ENCODE results near the gene ZNF460. TPM values are rescaled to one million over a fixed set of nuclear protein-coding genes. Genes with fewer than 3 reads are reported as not detected.
"Not testable (repeated sequence)": the region's sequence is repeated elsewhere in the genome, so short reads cannot be mapped to it uniquely, and the experiment has no call there.

Gene ZNF460
- total RNA-seq, 1 experiment from 2014 or later = 65.9 TPM

GRCh38 chr19:57276430-57276829, 3.9 kb upstream of the ZNF460 start:
- WGBS (ENCODE audit: extremely low coverage, insufficient read length, low lambda C conversion rate) = no CpG with 5 or more reads among the region's 1 CpG
- DNase-seq = no peak
- Histone ChIP-seq H2BK12ac (ENCODE audit: insufficient read length, low read depth, low read length) (no peak overlapping the region), H2AFZ (ENCODE audit: low read length) (no peak overlapping the region), H3K9ac (ENCODE audit: extremely low read depth, insufficient read length, low read length) (no peak overlapping the region), H3K23ac (ENCODE audit: insufficient read length, low read depth, low read length) (no peak overlapping the region), H3K18ac (ENCODE audit: insufficient read length, low read depth, low read length) (no peak overlapping the region), H4K91ac (ENCODE audit: insufficient read length, low read depth, low read length) (no peak overlapping the region), H3T11ph (ENCODE audit: low read length) (no peak overlapping the region), H2BK120ac (ENCODE audit: low read depth, low read length, poor library complexity, severe bottlenecking) (no peak overlapping the region), H3K27me3 (ENCODE audit: insufficient read depth, low read length) (no peaks in the 10 kb centered on the region), H3K79me1 (ENCODE audit: insufficient read depth, low read depth, low read length, poor library complexity, severe bottlenecking) (no peaks in the 10 kb centered on the region), H3K79me2 (ENCODE audit: insufficient read depth, low read length) (peaks cover 7% of the 10 kb centered on the region; the same call in 1 of the 2 replicates), H2BK20ac (ENCODE audit: low read depth, low read length, poor library complexity, severe bottlenecking) (no peak overlapping the region), H3K14ac (ENCODE audit: insufficient read depth, low read length) (no peak overlapping the region), H3K27ac (ENCODE audit: insufficient read length, low read depth, low read length) (no peak overlapping the region), H3K56ac (ENCODE audit: insufficient read length, low read depth, low read length) (no peak overlapping the region), H2BK15ac (ENCODE audit: low read depth, low read length) (no peak overlapping the region), H2BK5ac (ENCODE audit: insufficient read length, low read length) (no peak overlapping the region), H2AK5ac (ENCODE audit: insufficient read length, low read length) (no peak overlapping the region), H4K8ac (replicated peaks; ENCODE audit: insufficient read length, low read depth, low read length) (no peak overlapping the region), H3K4ac (ENCODE audit: low read depth, low read length) (no peak overlapping the region), H3K23me2 (ENCODE audit: insufficient read length, low read depth, low read length, poor library complexity, severe bottlenecking) (peaks cover 4% of the 10 kb centered on the region), H3K4me2 (ENCODE audit: insufficient read depth, insufficient read length, low read length) (no peak overlapping the region), H3K9me3 (ENCODE audit: control insufficient read depth, low read depth, low read length) (no peaks in the 10 kb centered on the region), H3K4me1 (ENCODE audit: insufficient read depth, low read length) (no peaks in the 10 kb centered on the region), H4K20me1 (ENCODE audit: control insufficient read depth, insufficient read depth, insufficient read length) (no peaks in the 10 kb centered on the region), H4K5ac (ENCODE audit: insufficient read length, low read depth, low read length) (no peak overlapping the region)
- Mint-ChIP-seq H3K27me3 (ENCODE audit: low read depth) (peaks cover 2% of the 10 kb centered on the region), H3K27ac (no peak overlapping the region), H3K4me1 (peaks cover 7 to 8% of the 10 kb centered on the region in 2 experiments), H3K4me3 (no peak overlapping the region), H3K36me3 (ENCODE audit: insufficient read depth in 1 of 3, low read depth in 3 of 3) (peaks cover 6 to 9% (median 8%) of the 10 kb centered on the region in 3 experiments; a peak in 6 of 7 replicates), H3K9me3 (peaks cover 2 to 3% of the 10 kb centered on the region in 2 experiments; a peak in 2 of 5 replicates)
- TF ChIP-seq CTCF (conservative IDR thresholded peaks at IDR 0.05) = no peak

- H3K4me1 ChIP-seq (ENCODE audit: insufficient read depth, low read length); H3K79me1 ChIP-seq (ENCODE audit: insufficient read depth, low read depth, low read length, poor library complexity, severe bottlenecking); H4K20me1 ChIP-seq (ENCODE audit: control insufficient read depth, insufficient read depth, insufficient read length); H3K14ac ChIP-seq (ENCODE audit: insufficient read depth, low read length); H3K9me3 ChIP-seq (ENCODE audit: control insufficient read depth, low read depth, low read length); H3K4me2 ChIP-seq (ENCODE audit: insufficient read depth, insufficient read length, low read length); H2AK5ac ChIP-seq (ENCODE audit: insufficient read length, low read length); H3K23ac ChIP-seq (ENCODE audit: insufficient read length, low read depth, low read length); H3K18ac ChIP-seq (ENCODE audit: insufficient read length, low read depth, low read length); H3K9me3 Mint-ChIP-seq; H2AFZ ChIP-seq (ENCODE audit: low read length); H3T11ph ChIP-seq (ENCODE audit: low read length); H2BK20ac ChIP-seq (ENCODE audit: low read depth, low read length, poor library complexity, severe bottlenecking); H3K27me3 ChIP-seq (ENCODE audit: insufficient read depth, low read length); H2BK12ac ChIP-seq (ENCODE audit: insufficient read length, low read depth, low read length); H3K27ac Mint-ChIP-seq; H2BK5ac ChIP-seq (ENCODE audit: insufficient read length, low read length); H3K23me2 ChIP-seq (ENCODE audit: insufficient read length, low read depth, low read length, poor library complexity, severe bottlenecking); H3K56ac ChIP-seq (ENCODE audit: insufficient read length, low read depth, low read length); H3K27ac ChIP-seq (ENCODE audit: insufficient read length, low read depth, low read length); H2BK15ac ChIP-seq (ENCODE audit: low read depth, low read length); H3K27me3 Mint-ChIP-seq (ENCODE audit: low read depth); H2BK120ac ChIP-seq (ENCODE audit: low read depth, low read length, poor library complexity, severe bottlenecking); H4K8ac ChIP-seq (replicated peaks; ENCODE audit: insufficient read length, low read depth, low read length); DNase-seq; H3K4ac ChIP-seq (ENCODE audit: low read depth, low read length); H4K91ac ChIP-seq (ENCODE audit: insufficient read length, low read depth, low read length); H3K4me3 Mint-ChIP-seq; H4K5ac ChIP-seq (ENCODE audit: insufficient read length, low read depth, low read length); H3K9ac ChIP-seq (ENCODE audit: extremely low read depth, insufficient read length, low read length): not testable (repeated sequence)
- Mint-ChIP-seq H3K36me3 (ENCODE audit: insufficient read depth in 1 of 3, low read depth in 3 of 3) (peaks cover 11 to 23% (median 11%) of the 10 kb centered on the region in 3 experiments; a peak in 6 of 7 replicates), H3K4me1 (peaks cover 14 to 16% of the 10 kb centered on the region in 2 experiments)
- H3K79me2 ChIP-seq (ENCODE audit: insufficient read depth, low read length) = peaks cover 24% of the 10 kb centered on the region; the same call in 1 of the 2 replicates
- no CpG with 5 or more reads among the region's 2 CpGs for WGBS (ENCODE audit: extremely low coverage, insufficient read length, low lambda C conversion rate)
These were observed 1.8 kb upstream of the ZNF460 start for GRCh38 chr19:57278481-57278880.
